Neuronal stem cell (in vitro differentiated cells): ENCODE results near the gene POLR2B. TPM values are rescaled to one million over a fixed set of nuclear protein-coding genes. Genes with fewer than 3 reads are reported as not detected.

Experiments used
- DNase-seq: peaks from one replicate; pipeline ENCODE4 v3.0.0-alpha.2; 2013; ENCODE audit warnings: low spot score
- H2AFZ ChIP-seq: one replicate; pipeline ENCODE4 v1.6.1; 2013; ENCODE audit warnings: mild to moderate bottlenecking, low read length, inconsistent platforms
- H2AK5ac ChIP-seq: 2 replicates; pipeline ENCODE4 v1.6.1; 2013; ENCODE audit warnings: low read depth, mild to moderate bottlenecking, inconsistent platforms, low read length, moderate library complexity, mixed read lengths
- H2BK120ac ChIP-seq: 2 replicates; pipeline ENCODE4 v1.6.1; 2013; ENCODE audit warnings: low read depth, mild to moderate bottlenecking, inconsistent platforms, low read length, moderate library complexity, mixed read lengths
- H2BK12ac ChIP-seq: one replicate; pipeline ENCODE4 v1.6.1; 2013; ENCODE audit warnings: low read length, inconsistent platforms
- H2BK15ac ChIP-seq: 2 replicates; pipeline ENCODE4 v1.6.1; 2013; ENCODE audit warnings: mild to moderate bottlenecking, low read length, inconsistent platforms, mixed read lengths
- H2BK5ac ChIP-seq: one replicate; pipeline ENCODE4 v1.6.1; 2013; ENCODE audit warnings: inconsistent platforms, mild to moderate bottlenecking, low read length, moderate library complexity
- H3K14ac ChIP-seq: one replicate; pipeline ENCODE4 v1.6.1; 2013; ENCODE audit warnings: low read length, inconsistent platforms
- H3K18ac ChIP-seq: 2 replicates; pipeline ENCODE4 v1.6.1; 2013; ENCODE audit warnings: low read length, inconsistent platforms
- H3K23ac ChIP-seq: 2 replicates; pipeline ENCODE4 v1.6.1; 2013; ENCODE audit warnings: low read depth, mild to moderate bottlenecking, mixed read lengths, low read length, inconsistent platforms; ENCODE audit not compliant: poor library complexity
- H3K27ac ChIP-seq: replicated peaks from 3 replicates; pipeline ENCODE4 v1.5.1; 2013; ENCODE audit warnings: low read length, inconsistent platforms
- H3K27me3 ChIP-seq, 3 experiments: 2 replicates each; pipeline ENCODE4 v1.6.1; 2013; ENCODE audit warnings: low read length in 3 of 3, mild to moderate bottlenecking in 2 of 3, inconsistent platforms in 1 of 3, low read depth in 1 of 3, mixed read lengths in 1 of 3, moderate library complexity in 1 of 3; ENCODE audit not compliant: control insufficient read depth in 3 of 3, insufficient read depth in 3 of 3
- H3K36me3 ChIP-seq, 2 donors: replicated peaks in 1 of 2; 2 replicates each; pipeline ENCODE4 v1.6.1; 2013; ENCODE audit warnings: low read length in 2 of 2; ENCODE audit not compliant: control insufficient read depth in 2 of 2, insufficient read depth in 2 of 2
- H3K4ac ChIP-seq: 2 replicates; pipeline ENCODE4 v1.6.1; 2013; ENCODE audit warnings: inconsistent platforms, mild to moderate bottlenecking, low read length, moderate library complexity
- H3K4me1 ChIP-seq, 2 donors: 1 replicate in 1 of 2; 2 replicates in 1 of 2; pipeline ENCODE4 v1.6.1; 2013; ENCODE audit warnings: low read length in 2 of 2, low read depth in 1 of 2; ENCODE audit not compliant: control insufficient read depth in 2 of 2, insufficient read depth in 1 of 2
- H3K4me2 ChIP-seq: one replicate; pipeline ENCODE4 v1.6.1; 2013; ENCODE audit warnings: mild to moderate bottlenecking, low read length, inconsistent platforms; ENCODE audit not compliant: insufficient read depth, poor library complexity, severe bottlenecking
- H3K4me3 ChIP-seq, 2 donors: 2 replicates each; pipeline ENCODE4 v1.5.1; 2013; ENCODE audit warnings: low read length in 2 of 2, mild to moderate bottlenecking in 2 of 2, inconsistent platforms in 1 of 2, moderate library complexity in 1 of 2
- H3K79me1 ChIP-seq: one replicate; pipeline ENCODE4 v1.6.1; 2013; ENCODE audit warnings: low read depth, mild to moderate bottlenecking, inconsistent platforms, low read length, moderate library complexity
- H3K9ac ChIP-seq: one replicate; pipeline ENCODE4 v1.6.1; 2013; ENCODE audit warnings: mild to moderate bottlenecking, low read depth, low read length, inconsistent platforms; ENCODE audit not compliant: poor library complexity
- H3K9me3 ChIP-seq, 2 donors: replicated peaks in 1 of 2; 2 replicates each; pipeline versions ENCODE3 to v1.6.1; 2013; ENCODE audit warnings: low read length in 2 of 2, mild to moderate bottlenecking in 2 of 2, inconsistent platforms in 1 of 2, low read depth in 1 of 2, mixed read lengths in 1 of 2, moderate library complexity in 1 of 2; ENCODE audit not compliant: control insufficient read depth in 2 of 2, insufficient read depth in 1 of 2
- H4K8ac ChIP-seq: one replicate; pipeline ENCODE4 v1.6.1; 2013; ENCODE audit warnings: low read depth, mild to moderate bottlenecking, inconsistent platforms, low read length, moderate library complexity
- H4K91ac ChIP-seq: one replicate; pipeline ENCODE4 v1.6.1; 2013; ENCODE audit warnings: low read length, low read depth, mild to moderate bottlenecking, inconsistent platforms; ENCODE audit not compliant: poor library complexity
- WGBS, 2 donors: extraction: QIAGEN DNeasy Blood & Tissue Kit; methylation state at CpG; one replicate each; pipeline ENCODE4 v1.1.7; 2013; ENCODE audit warnings: missing lambda C conversion rate in 2 of 2, mixed read lengths in 1 of 2; ENCODE audit not compliant: insufficient read length in 2 of 2, insufficient replicate concordance in 1 of 2; ENCODE audit errors: extremely low coverage in 2 of 2; 5-methylcytosine and 5-hydroxymethylcytosine counted together
- polyA plus RNA-seq, 2 experiments: library from polyadenylated mRNA; stranded (reverse); fragments of 200-250 nt; gene quantifications; one replicate each; pipeline ENCODE4 v1.2.3, GENCODE V29; 2013

POLR2B gene
- polyA plus RNA-seq (2013, experiment 1 of 2), result 68.2 TPM
- polyA plus RNA-seq (2013, experiment 2 of 2), result 67.7 TPM

DNA sequence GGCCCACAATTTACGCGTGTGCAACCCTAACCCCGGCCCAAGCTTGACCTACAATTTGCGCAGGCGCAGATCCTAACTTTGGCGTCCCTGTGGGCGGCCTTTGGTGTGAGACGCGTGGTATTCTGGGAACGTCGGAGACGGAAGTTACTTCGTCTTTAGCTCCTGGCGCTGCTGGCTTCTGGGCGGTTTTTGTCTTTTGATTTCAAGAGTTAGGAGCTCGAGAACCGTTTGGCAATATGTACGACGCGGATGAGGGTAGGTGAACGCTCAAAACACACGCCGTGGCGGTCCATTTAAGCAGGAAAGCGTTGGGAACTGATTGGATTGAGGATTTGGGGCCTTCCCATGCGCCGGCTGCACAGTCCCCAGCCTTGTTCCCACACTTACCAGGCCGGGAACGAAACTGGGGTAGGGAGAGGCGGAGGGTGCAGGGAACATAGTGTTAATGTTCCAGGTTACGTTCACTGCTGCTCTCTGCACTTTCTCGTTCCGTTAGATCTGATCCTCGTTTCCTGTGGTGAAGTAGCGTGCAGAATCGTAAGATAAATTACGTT, at the start of gene POLR2B:
Gene POLR2B (plus strand): TSS at position 147 of the 554 bp plus-strand sequence. CDS start 90 bp downstream, at position 237.
- peaks cover 0 to 3% of the 10 kb centered on the region in 2 donors for H3K4me1 ChIP-seq
- no peak within 1 kb of the TSS for H2BK120ac ChIP-seq
- H3K36me3 ChIP-seq, result peaks cover 0 to 39% of the 10 kb centered on the region in 2 donors
- peak; percentile 95 for DNase-seq
- H3K18ac ChIP-seq, result peak within 1 kb of the TSS; percentile 95
- no peak within 1 kb of the TSS for H2BK15ac ChIP-seq
- H3K23ac ChIP-seq, result peak within 1 kb of the TSS; percentile 22
- no peak within 1 kb of the TSS for H2AK5ac ChIP-seq
- H3K4me3 ChIP-seq, result peak within 1 kb of the TSS; percentile 68 to 90
- H3K27me3 ChIP-seq, result peaks cover 0 to 2% (median 0%) of the 10 kb centered on the region in 3 experiments
- H3K27ac ChIP-seq, result peak within 1 kb of the TSS; percentile 80
- no CpG with 5 or more reads among the region's 37 CpGs for WGBS, 2 donors
- H2BK12ac ChIP-seq, result no peak within 1 kb of the TSS
- H4K8ac ChIP-seq, result no peak within 1 kb of the TSS
- no peak within 1 kb of the TSS for H3K4ac ChIP-seq
- peak within 1 kb of the TSS; percentile 96 for H3K9ac ChIP-seq
- H3K9me3 ChIP-seq, result peaks cover 0 to under 1% of the 10 kb centered on the region in 2 donors
- peak within 1 kb of the TSS; percentile 84 for H2AFZ ChIP-seq
- peaks cover 5% of the 10 kb centered on the region for H3K79me1 ChIP-seq
- peak within 1 kb of the TSS; percentile 80 for H3K4me2 ChIP-seq
- no peak within 1 kb of the TSS for H3K14ac ChIP-seq
- no peak within 1 kb of the TSS for H2BK5ac ChIP-seq
- no peak within 1 kb of the TSS for H4K91ac ChIP-seq

DNA sequence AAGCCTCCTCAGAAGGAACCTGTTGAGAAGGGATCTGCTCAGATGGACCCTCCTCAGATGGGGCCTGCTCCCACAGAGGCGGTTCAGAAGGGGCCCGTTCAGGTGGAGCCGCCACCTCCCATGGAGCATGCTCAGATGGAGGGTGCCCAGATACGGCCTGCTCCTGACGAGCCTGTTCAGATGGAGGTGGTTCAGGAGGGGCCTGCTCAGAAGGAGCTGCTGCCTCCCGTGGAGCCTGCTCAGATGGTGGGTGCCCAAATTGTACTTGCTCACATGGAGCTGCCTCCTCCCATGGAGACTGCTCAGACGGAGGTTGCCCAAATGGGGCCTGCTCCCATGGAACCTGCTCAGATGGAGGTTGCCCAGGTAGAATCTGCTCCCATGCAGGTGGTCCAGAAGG, 48.1 kb upstream of the POLR2B start:
- Histone ChIP-seq H3K4me1 (no peaks in the 10 kb centered on the region), H2BK15ac (no peak overlapping the region), H2BK12ac (no peak overlapping the region), H3K4me3 (no peak overlapping the region), H3K18ac (no peak overlapping the region), H3K4ac (no peak overlapping the region), H3K14ac (peak overlapping the region; percentile 21), H2AK5ac (no peak overlapping the region), H3K4me2 (no peak overlapping the region), H4K91ac (no peak overlapping the region), H4K8ac (no peak overlapping the region), H3K9me3 (no peaks in the 10 kb centered on the region), H3K27me3 (no peaks in the 10 kb centered on the region), H2BK5ac (peak overlapping the region; percentile 82), H3K36me3 (peaks cover 14 to 95% of the 10 kb centered on the region in 2 donors), H2AFZ (no peak overlapping the region), H2BK120ac (no peak overlapping the region), H3K79me1 (peaks cover 2% of the 10 kb centered on the region), H3K9ac (no peak overlapping the region), H3K27ac (no peak overlapping the region), H3K23ac (peak overlapping the region; percentile 43)
- no peak for DNase-seq
- WGBS, 2 donors, result no CpG with 5 or more reads among the region's 7 CpGs

DNA sequence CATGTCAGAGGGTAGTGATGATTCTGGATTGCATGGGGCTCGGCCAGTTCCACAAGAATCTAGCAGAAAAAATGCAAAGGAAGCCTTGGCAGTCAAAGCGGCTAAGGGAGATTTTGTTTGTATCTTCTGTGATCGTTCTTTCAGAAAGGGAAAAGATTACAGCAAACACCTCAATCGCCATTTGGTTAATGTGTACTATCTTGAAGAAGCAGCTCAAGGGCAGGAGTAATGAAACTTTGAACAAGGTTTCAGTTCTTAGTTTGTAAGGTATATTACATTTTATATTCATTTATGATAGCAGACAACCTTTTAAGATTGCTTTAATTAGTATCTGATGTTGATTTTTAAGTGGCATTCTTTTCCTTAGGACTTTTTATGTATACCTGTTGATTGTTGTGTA, 46.8 kb upstream of the POLR2B start:
- no peak overlapping the region for H2BK12ac ChIP-seq
- H4K91ac ChIP-seq, result no peak overlapping the region
- no peak overlapping the region for H3K27ac ChIP-seq
- DNase-seq, result no peak
- H3K4me1 ChIP-seq, result no peaks in the 10 kb centered on the region
- no peak overlapping the region for H2BK5ac ChIP-seq
- no peak overlapping the region for H2BK15ac ChIP-seq
- H3K4ac ChIP-seq, result no peak overlapping the region
- no peak overlapping the region for H3K14ac ChIP-seq
- H3K36me3 ChIP-seq, result peaks cover 14 to 96% of the 10 kb centered on the region in 2 donors
- no peak overlapping the region for H4K8ac ChIP-seq
- H2BK120ac ChIP-seq, result no peak overlapping the region
- H2AFZ ChIP-seq, result no peak overlapping the region
- H3K4me2 ChIP-seq, result no peak overlapping the region
- H2AK5ac ChIP-seq, result no peak overlapping the region
- no peak overlapping the region for H3K18ac ChIP-seq
- no peak overlapping the region for H3K23ac ChIP-seq
- H3K9ac ChIP-seq, result no peak overlapping the region
- H3K9me3 ChIP-seq, result no peaks in the 10 kb centered on the region
- H3K27me3 ChIP-seq, result no peaks in the 10 kb centered on the region
- H3K4me3 ChIP-seq, result no peak overlapping the region
- whole genome bisulfite sequencing, 2 donors, result no CpG with 5 or more reads among the region's 4 CpGs
- H3K79me1 ChIP-seq, result peaks cover 2% of the 10 kb centered on the region

DNA sequence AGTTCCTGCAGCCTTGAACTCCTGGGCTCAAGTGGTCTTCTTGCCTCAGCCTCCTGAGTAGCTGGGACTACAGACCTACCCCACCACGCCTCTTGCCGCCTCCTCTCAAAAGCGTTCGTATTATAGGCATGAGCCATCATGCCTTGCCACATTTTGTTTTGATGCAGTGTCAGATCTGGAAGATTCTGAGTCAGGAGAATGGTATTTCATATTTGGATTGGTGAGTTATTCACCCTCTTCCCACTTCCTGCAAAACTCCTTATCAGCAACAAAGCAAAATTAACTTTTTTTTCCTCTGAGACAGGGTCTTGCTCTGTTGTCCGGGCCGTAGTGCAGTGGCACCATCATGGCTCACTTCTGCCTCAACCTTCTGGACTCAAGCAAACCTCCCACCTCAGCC, 41.4 kb upstream of the POLR2B start:
- H3K4me2 ChIP-seq, result no peak overlapping the region
- H3K18ac ChIP-seq, result no peak overlapping the region
- no peaks in the 10 kb centered on the region for H3K4me1 ChIP-seq
- H4K91ac ChIP-seq, result no peak overlapping the region
- H2BK5ac ChIP-seq, result no peak overlapping the region
- no CpG with 5 or more reads among the region's 6 CpGs for WGBS, 2 donors
- H3K4me3 ChIP-seq, result no peak overlapping the region
- H3K27ac ChIP-seq, result no peak overlapping the region
- H3K23ac ChIP-seq, result no peak overlapping the region
- H2BK15ac ChIP-seq, result no peak overlapping the region
- H2BK12ac ChIP-seq, result no peak overlapping the region
- H3K27me3 ChIP-seq, result no peaks in the 10 kb centered on the region
- H2AFZ ChIP-seq, result no peak overlapping the region
- H2BK120ac ChIP-seq, result no peak overlapping the region
- no peak overlapping the region for H3K14ac ChIP-seq
- no peak overlapping the region for H3K4ac ChIP-seq
- no peak overlapping the region for H3K9ac ChIP-seq
- H3K79me1 ChIP-seq, result no peaks in the 10 kb centered on the region
- no peaks in the 10 kb centered on the region for H3K9me3 ChIP-seq
- H3K36me3 ChIP-seq, result peaks cover 0 to 67% of the 10 kb centered on the region in 2 donors
- H2AK5ac ChIP-seq, result no peak overlapping the region
- no peak for DNase-seq
- no peak overlapping the region for H4K8ac ChIP-seq
